Putamen (tissue), 1 donor: Measurements from ENCODE around the gene RPS18.
A peak's percentile ranks its signal among the peaks of the same experiment; 100 is the strongest.

Experiments
- DNase-seq: peaks from one replicate; pipeline ENCODE4 v3.0.0-alpha.2; 2016; ENCODE audit warnings: low spot score

RPS18 gene

GRCh38 chr6:33289784-33290315 is 18.0 kb downstream of the RPS18 start:
- DNase-seq = no peak

GRCh38 chr6:33290459-33290858 is 18.6 kb downstream of the RPS18 start:
- no peak for DNase-seq

GRCh38 chr6:33292996-33293682 is 21.3 kb downstream of the RPS18 start:
- no peak for DNase-seq

GRCh38 chr6:33294086-33294823 is 22.4 kb downstream of the RPS18 start:
- DNase-seq = no peak

- DNase-seq = no peak
These were observed 23.9 kb downstream of the RPS18 start for GRCh38 chr6:33295621-33296369.

- DNase-seq = no peak
These were observed 25.0 kb downstream of the RPS18 start for GRCh38 chr6:33296797-33297405.

GRCh38 chr6:33297406-33297955 is 25.6 kb downstream of the RPS18 start:
- DNase-seq = no peak

GRCh38 chr6:33297956-33298772 is 26.3 kb downstream of the RPS18 start:
- DNase-seq = no peak

GRCh38 chr6:33298773-33299236 is 26.9 kb downstream of the RPS18 start, which contains the start of gene RGL2:
RGL2 (minus strand) TSS chr6:33298942; CDS start chr6:33298610, 332 bp downstream.
- DNase-seq = peak; percentile 83

- DNase-seq = peak; percentile 93
These were observed 27.5 kb downstream of the RPS18 start for GRCh38 chr6:33299237-33299944.

- no peak for DNase-seq
These were observed 30.0 kb downstream of the RPS18 start for GRCh38 chr6:33301877-33302276.

- no peak for DNase-seq
These were observed 32.3 kb downstream of the RPS18 start for GRCh38 chr6:33304216-33304615.

GRCh38 chr6:33305052-33305451 is 33.2 kb downstream of the RPS18 start:
- no peak for DNase-seq

GRCh38 chr6:33306356-33306755 is 34.5 kb downstream of the RPS18 start:
- no peak for DNase-seq

GRCh38 chr6:33312361-33313104 is 40.7 kb downstream of the RPS18 start:
- DNase-seq = peak; percentile 79

GRCh38 chr6:33313105-33313708 is 41.3 kb downstream of the RPS18 start:
- no peak for DNase-seq

GRCh38 chr6:33313709-33314514 is 42.0 kb downstream of the RPS18 start, which contains the start of gene TAPBP:
TAPBP (minus strand) TSS chr6:33314078; CDS start chr6:33314041, 37 bp downstream.
- DNase-seq = no peak

GRCh38 chr6:33314515-33314942 is 42.7 kb downstream of the RPS18 start:
- DNase-seq = peak; percentile 70
